Activated effector memory CD4-positive, alpha-beta T cell treated with Interleukin-2 at 50 U/mL for 16 hours (primary cell): ENCODE measurements around the gene PRSS23.

Source experiments
- DNase-seq: peaks from one replicate; pipeline ENCODE4 v3.0.0-alpha.2; 2020

PRSS23 gene

DNA sequence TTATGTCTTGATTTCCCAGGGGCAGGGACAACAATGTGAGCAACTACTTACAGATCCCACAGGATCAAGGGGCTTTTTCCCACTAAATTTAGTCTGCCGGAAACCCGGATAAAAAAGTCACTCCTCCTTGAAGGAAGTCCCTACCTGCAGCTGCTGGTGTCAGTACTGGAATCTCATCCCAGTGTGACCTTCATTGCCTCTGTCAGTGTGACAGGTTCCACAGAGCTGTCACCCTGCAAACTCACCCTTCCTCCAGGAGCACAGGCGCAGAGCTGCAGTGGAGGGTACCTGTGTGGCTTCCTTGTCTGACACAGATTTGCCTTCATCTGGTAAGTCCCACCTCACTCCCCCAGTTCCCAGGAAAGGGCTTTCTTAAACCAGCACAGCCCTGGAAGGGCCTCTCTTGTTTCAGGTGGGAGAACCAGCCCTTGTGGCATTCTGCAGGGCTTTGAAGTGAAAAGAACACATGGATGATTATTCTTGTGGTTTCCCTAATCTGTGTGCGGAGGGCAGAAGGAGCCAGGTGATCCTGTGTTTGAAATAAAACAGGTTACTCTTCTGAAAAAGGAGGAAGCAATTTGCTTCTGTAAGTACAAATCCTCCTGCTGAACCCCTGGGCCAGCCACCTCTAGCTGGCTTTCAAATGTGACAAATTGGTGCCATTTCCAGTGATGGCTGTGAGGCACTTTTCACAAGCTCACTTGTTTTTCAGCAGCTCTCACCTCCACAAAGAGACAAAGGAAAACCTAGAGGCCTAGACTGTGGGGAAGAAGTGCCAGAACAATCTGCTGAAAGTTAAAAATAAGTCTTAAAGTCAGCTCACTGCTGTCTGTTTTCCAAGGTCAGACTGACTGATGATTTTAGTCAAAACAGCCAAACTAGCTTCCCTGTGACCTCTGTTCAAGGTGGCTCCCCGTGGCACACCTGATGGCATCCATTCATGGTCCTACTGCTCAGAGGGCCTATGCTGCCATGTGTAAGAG lies 9.2 kb upstream of the PRSS23 start:
- DNase-seq: no peak

DNA sequence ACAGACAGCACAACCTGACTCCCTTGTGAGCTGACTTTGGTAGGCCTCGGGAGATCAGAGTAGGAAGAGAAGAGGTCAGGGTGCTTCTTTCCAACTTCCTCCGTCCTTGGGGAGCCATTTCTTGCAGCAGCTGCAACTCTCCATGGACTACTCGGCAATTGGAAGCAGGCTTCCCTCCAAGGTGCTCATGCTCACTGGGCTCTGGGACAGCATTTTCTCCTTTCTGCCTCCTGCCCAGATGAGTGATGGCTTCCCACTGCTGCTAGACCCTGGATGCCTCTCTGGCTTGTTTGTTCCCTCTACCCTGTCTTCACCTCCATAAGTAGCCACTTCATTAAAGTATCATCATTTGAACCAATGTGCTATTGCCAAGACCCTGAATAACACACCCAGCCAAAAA lies 8.2 kb upstream of the PRSS23 start:
- DNase-seq: no peak

DNA sequence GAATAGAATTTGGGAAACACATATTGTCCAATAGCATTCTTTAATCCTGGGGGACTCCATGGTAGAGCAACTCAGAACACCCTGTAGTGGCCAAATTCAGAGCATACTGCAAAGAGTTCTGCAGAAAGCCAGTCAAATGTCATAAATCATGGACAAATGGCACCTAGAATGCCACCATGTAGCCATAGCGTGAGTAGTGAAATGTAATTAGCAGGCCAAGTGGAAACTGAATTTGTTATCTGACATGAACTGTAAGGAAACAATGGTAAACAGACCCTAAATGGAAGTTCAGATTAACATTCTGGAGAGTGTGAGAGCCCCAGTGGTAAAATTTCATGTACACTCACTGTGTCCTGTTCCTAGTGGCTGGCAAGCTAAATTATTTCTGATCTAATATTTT lies 7.0 kb upstream of the PRSS23 start:
- DNase-seq: no peak

DNA sequence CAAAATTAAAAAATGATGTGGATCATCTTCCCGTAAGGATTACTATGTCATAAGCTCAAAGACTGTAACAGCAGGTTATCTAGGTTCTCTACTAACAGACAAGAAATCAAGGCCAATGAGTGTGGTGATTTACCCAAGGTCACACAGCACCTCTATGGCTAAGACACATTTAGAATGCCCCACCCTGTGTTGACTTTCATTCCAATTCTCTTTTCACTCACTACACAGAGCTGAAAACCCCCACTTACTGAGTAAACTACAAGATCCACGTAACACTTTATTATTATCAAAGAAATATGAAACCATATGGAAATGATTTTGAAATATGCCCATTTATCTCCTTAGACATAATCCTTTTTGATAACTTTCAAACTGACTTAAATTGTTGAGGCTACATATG lies 4.8 kb upstream of the PRSS23 start:
- DNase-seq: no peak

DNA sequence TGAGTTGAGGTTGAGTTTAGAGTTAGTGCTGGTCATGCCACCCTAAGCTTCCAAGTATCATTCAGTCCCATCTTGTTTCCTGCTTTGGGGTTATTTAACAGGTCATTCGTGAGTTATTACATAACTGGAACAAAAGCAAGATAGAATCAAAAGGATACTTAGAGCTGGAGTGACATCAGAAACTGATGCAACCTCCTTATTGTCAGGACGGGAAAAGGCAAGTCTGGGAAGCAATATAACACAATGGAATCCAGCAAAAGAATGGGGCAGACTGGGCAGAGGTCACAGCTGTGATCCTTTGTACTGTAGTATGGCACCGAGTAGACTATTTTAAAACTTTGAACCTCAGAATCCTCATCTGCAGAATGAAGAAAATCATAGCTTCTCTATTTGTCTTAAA lies 4.4 kb upstream of the PRSS23 start:
- no peak for DNase-seq

DNA sequence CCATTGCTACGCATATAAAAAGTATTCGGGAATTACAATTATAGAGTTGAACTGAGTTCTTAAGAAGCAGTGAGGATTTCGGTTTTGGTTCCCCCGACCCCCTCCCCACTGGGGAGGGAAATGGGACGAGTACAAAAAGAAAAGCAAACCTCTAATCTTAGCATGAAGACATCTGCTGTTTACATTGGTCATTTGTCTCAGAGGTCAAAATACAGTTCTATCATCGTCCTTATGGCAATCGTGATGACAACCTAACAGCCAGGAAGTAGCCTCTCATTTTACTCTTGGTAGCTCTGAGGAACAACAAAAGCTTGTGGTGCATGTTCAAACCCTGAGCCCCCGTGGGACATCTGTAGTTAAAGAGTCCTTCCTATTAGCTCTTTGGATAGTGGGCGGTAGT lies 3.2 kb upstream of the PRSS23 start:
- no peak for DNase-seq

DNA sequence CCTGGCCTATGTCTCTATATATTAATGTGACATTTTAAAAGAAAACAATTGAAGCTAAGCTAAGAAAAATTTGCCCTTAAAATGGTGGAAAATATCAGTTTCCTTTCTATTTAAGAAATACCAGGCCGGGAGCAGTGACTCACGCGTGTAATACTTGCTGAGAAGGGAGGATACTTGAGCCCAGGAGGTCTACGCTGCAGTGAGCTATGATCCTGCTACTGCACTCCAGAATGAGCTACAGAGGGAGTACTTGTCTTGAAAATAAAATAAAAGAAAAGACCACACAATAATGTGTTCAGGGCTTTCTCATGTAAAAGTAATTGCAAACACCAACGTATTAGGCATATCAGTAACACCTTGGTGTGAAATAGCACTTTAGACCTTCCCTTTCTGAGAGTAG lies 1.4 kb upstream of the PRSS23 start:
- no peak for DNase-seq

DNA sequence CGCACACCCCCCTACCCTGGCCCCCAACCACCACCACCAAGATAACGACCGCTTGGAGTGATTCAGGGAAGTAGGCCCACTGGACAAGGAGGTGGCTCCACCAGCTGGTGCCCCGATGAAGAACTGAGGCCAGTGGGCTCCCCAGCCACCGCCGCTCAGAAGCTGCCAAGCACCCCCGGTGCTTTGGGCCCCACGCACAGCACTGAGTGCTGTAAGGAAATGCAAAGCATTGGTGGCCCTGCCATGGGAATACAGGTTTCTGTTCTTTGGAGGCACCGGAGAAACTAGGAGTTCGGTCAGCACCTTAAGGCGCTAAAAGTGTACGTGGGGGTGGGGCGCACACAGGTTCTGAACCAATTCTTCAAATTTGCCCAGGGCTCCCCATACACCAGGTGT lies 664 bp upstream of the PRSS23 start:
- DNase-seq: no peak

DNA sequence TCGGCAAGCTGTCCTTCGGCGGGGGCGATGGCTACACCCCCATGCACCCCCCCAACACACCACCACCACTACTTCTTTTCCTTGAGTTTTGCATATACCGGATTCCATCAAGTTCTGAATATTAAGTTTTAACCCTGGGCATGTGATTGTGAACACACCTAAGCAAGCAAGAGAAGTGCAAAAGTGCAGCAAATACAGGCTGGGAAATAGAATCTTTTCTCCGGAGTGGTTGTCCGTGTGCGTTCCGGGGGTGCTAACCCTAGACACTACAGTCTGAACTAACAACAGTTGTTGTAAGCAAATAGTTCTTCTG lies 574 bp downstream of the PRSS23 start:
- DNase-seq: no peak

DNA sequence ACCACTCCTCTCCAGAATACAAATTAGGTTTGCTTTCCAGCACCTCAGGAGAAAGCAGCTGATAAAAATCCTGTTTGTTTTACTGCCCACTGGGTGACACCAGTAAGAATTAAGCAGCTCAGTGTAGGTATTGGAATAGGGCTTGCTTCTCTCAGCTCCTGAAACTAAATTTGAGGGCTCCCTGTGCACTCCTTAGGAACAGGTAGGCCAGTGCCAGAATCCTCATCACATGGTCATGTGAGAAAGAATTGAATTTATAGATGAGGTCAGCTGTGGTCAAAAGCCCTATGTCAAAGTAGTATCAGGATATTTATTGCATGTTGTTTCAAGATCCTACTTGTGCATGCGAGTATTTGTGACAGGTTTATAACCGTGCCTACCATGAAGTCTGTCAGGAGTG lies 1.0 kb downstream of the PRSS23 start:
- DNase-seq: no peak

DNA sequence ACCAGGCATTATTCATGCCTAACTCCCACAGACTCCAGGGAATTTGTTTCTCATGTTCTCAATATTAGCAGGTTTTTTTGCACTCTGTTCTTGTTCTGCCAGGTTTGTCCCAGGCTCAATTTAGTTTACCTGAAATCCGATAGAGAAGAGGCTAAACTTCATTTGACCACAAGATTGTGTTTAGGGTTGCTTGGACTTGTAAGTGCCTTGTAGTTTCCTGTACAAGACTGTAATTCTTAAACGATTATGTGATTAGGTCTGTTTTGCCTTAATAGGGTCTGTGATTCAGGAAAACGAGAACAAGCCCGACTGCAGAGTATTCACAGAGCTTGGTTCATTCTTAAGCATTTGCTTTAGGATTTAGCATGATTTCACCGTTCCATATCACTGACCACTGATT lies 1.8 kb downstream of the PRSS23 start:
- DNase-seq: no peak

DNA sequence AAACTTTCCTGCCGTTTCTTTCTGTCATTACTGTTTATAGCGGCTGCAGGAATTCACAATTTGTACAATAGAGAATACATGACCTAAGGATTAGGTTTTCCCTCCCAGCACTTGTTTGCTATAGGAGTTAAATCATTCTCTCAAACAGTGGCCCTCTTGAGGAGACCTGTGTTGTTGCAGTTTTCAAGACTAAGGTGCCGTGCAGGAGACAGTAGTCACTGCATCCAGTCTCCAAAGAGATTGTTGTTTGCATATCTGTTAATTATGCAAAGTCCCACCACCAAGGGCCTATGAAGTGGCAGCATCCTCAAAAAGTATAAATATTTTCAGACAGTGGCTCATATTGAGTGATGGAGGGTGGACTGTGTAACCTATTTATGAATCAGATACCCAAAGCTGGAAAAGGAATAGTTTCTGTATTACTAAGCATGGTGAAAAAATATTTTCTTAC lies 2.3 kb downstream of the PRSS23 start:
- no peak for DNase-seq

DNA sequence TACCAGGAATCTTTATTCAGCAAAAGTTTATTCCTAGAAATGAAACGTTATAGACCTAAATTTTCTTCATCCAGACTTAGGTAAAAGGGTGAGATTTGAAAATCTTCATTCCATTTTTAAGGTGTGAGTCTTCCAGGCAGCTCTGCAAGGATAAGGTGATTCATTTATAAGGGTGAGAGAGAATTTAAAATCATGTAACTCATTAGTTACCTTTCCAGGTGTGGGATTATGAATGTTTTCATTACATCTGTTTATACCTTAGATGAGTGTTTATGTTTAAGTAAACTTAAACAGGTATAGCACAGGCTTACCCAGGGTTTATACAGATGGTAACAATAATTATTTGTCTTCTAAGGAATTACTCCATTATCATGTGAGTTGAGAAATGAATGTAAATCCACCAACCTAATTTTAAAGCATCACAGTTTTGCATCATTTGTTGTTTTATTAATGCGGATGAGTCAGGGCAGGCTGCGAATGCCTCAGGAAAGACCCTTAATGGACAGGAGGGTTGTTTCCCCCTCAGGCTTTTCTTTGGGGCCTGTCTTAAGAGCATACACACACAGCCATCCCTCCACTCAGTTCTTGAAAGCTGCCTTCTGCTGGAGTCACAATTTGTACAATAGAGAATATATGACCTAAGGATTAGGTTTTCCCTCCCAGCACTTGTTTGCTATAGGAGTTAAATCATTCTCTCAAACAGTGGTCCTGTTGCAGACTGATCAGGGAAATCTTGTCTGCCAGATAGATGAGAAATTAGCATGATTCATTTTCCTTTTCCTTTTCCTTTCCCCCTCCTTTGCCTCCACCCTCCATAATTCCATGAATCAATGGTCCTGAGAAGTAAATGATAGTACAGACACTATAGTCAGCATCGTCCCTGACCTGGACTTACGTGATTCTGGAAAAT lies 3.0 kb downstream of the PRSS23 start:
- DNase-seq: no peak

DNA sequence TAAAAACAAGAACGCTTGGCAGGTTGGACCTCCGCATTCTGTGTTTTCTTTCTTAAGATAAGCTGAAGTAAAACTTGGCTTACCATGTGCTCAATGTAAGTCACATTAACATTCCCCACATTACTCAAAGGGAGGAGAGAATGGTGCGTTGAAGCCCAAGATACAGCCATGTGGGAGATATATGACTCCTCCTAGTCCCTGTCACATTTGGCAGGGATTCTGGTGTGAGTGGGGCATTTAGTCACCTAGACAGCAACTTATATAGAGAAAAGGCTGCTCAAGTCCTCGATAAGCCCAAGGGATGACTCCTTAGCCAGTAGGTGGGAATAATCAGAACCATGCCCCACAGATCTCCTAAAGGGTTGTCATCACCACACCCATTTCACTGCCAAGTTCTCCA lies 4.6 kb downstream of the PRSS23 start:
- DNase-seq: no peak

DNA sequence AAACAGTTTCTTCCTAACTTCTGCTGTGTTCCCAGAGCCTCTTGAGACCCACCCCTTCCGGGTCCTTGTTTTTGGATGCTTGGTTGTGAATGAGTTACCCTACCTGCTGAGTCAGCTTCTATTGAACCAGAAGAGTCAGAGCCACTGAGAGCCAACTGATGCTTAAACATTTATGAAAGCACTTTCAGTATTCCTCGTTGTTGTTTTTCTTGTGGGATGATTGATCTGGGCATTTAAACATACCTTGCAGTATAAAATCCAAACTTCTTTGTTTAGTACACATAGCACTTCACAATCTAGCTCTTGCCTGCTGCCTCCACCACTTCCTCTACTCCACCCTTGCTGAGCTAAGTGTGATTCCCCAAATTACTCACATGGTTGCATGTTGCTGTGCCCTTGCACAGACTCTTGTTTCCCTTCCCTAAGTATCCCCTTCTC lies 5.5 kb downstream of the PRSS23 start:
- DNase-seq: no peak

DNA sequence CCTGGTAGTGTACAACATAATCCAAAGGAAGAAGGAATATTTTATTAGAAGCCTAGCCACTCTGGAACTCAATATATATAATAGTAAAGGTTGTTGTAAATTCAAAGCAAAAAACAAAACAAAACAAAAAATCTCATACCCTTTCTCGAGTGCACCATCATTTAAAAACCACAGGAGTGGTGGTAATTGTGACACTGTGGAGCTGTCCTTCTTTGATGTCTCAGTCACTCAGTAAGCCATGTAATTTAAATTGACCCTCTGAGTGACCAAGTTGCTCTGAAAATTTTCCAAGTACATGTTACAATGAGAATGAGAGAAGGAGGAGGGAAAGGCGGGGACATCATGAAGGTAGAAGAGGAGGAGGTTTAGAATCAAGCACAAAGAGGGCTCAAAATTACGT lies 6.6 kb downstream of the PRSS23 start:
- no peak for DNase-seq

DNA sequence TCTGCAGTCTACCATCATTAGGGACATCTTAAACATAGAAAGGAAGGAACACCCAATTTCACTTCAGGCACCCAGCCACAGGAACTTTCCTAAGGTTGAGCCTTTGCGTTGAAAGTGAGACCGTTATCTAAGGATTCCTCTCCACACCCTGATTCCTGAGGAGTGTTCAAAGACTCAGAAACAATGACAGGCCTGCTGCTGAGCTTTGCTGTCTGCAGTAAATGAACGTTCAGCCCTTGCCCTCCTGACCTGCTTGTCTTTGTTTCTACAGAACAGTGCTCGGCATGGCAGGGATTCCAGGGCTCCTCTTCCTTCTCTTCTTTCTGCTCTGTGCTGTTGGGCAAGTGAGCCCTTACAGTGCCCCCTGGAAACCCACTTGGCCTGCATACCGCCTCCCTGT lies 7.0 kb downstream of the PRSS23 start:
- DNase-seq: no peak

DNA sequence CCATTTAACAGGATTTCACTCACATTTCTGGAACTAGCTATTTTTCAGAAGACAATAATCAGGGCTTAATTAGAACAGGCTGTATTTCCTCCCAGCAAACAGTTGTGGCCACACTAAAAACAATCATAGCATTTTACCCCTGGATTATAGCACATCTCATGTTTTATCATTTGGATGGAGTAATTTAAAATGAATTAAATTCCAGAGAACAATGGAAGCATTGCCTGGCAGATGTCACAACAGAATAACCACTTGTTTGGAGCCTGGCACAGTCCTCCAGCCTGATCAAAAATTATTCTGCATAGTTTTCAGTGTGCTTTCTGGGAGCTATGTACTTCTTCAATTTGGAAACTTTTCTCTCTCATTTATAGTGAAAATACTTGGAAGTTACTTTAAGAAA lies 9.2 kb downstream of the PRSS23 start:
- DNase-seq: no peak

DNA sequence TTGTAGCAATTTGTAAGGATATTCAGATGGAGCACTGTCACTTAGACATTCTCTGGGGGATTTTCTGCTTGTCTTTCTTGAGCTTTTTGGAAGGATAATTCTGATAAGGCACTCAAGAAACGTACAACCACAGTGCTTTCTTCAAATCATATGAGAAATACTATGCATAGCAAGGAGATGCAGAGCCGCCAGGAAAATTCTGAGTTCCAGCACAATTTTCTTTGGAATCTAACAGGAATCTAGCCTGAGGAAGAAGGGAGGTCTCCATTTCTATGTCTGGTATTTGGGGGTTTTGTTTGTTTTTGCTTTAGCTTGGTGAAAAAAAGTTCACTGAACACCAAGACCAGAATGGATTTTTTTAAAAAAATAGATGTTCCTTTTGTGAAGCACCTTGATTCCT lies 9.9 kb downstream of the PRSS23 start:
- DNase-seq: no peak

DNA sequence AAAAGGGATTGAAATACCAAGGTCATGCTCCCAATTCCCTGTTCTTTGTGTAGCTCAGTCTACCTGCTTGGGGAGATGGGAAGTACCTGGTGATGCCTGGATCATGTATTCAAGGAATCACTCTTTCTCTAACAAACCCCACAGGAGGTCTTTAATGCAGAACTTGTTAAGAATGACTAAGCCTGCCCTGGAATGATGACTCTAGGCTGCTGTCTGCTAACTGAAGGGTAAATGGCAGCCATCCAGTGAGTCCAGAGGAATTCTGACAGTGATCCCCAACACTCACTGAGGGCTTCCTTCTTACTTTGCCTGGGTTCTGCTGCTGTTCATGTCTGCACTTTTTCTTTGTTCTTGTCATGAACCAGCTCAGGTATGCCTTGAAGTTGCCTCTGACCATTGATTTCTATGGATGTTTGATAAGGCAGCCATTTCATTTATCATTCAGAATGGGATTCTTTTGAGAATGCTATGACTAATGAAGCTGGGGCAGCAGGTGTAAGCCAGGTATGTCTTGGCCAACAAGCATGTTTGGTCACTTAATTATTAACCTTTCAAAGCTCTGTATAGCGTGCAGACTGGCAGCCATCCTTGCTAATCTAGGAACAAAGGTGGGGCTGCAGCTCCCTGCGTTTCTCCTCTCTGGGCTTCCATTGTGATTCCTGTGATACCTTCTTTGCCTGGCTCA lies 11.4 kb downstream of the PRSS23 start:
- no peak for DNase-seq

DNA sequence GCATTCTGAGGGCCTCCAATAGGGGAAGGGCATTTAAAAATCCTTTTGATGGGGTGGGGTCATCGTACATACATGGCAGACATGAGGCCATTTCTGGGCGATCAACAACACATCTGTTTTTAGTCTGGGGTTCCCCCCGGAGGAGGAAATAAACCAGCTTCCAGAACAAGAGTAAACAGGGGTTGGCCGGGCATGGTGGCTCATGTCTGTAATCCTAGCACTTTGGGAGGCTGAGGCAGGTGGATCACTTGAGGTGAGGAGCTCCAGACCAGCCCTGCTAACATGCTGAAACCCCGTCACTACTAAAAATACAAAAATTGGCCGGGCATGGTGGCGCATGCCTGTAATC lies 12.0 kb downstream of the PRSS23 start:
- no peak for DNase-seq

DNA sequence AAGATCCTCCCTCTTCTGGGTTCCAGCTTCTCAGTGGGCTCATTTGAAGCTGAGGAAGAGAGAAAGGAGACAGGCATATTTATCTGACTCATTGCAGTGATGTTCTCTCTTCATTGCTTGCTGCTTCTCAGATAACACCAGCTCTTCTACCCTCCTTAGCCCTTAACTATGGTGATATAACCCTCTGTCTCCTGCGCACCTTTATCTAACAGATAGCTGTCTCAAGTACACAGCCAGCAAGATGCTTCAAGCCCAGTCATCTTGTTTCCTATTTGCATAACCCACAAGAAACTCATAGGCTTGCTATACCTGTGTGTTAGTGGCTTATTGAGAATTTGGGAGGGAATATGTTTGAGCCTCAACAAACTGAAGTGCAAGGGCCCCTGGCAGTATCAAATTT lies 12.6 kb downstream of the PRSS23 start:
- no peak for DNase-seq

DNA sequence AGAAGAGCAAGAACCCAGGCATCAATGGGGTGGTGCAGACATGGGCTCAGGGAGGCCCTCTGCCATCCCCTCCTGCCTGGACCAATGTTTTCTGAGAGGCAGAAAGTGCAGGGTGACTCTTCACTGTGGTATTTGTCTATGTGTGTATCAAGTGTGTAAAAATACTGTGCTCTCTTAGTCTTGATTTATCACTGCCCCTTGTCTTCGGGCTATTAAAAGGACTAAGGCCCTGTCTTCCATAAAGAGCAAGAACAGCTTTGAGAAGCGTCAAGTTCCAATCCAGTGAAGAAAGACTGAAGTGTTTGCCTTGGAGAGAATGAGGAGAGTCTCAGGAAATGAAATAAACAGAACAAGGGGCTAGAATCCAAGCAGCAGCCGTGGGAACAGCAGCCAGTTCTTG lies 14.4 kb downstream of the PRSS23 start:
- no peak for DNase-seq

DNA sequence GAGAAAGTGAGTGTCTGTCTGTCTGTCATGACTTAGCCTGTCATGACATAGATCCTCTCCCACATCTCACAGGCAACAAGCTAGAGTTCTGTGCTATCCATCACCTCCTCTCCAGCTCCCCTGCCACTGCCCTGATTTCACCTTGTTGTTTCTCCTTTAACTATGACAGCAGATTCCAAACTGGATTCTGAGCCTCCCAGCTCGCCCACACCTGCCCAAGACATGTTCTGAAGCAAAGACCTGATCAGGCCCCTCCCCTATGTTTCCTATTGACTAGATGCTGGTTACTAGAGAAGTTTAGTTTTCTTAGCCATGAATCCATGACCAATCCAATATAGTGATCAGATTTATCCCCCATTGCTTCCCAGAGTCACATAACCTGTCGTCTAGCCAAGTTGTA lies 15.4 kb downstream of the PRSS23 start:
- no peak for DNase-seq
